Upper lobe of left lung (tissue), 6 donors: ENCODE measurements around the gene LRIT3. TPM values are rescaled to one million over a fixed set of nuclear protein-coding genes. Genes with fewer than 3 reads are reported as not detected.
A peak's percentile ranks its signal among the peaks of the same experiment; 100 is the strongest.

Experiments used
- ATAC-seq, 2 donors: fragments of 200-7000 bp; cut with Tn5 transposase; one replicate each; pipeline ENCODE4 v1.9.1; 2022; ENCODE audit warnings: mild to moderate bottlenecking in 2 of 2, moderate library complexity in 2 of 2; ENCODE audit not compliant: low FRiP score in 2 of 2
- DNase-seq, 2 donors: peaks; one replicate each; pipeline ENCODE4 v3.0.0-alpha.2; 2019 to 2020
- H3K27ac ChIP-seq, 4 donors: fragments of 200-600 bp; sonication (generic); one replicate each; pipeline ENCODE4 v1.5.1; 2016 to 2019
- H3K27me3 ChIP-seq, 4 donors: fragments of 200-600 bp; sonication (generic); one replicate each; pipeline ENCODE4 v1.5.1; 2017 to 2019
- H3K36me3 ChIP-seq, 4 donors: fragments of 200-600 bp; sonication (generic); one replicate each; pipeline ENCODE4 v1.5.1; 2016 to 2019
- H3K4me1 ChIP-seq, 4 donors: fragments of 200-600 bp; sonication (generic); one replicate each; pipeline ENCODE4 v1.5.1; 2018 to 2019
- H3K4me3 ChIP-seq, 4 donors: fragments of 200-600 bp; sonication (generic); one replicate each; pipeline ENCODE4 v1.5.1; 2017 to 2019; ENCODE audit warnings: mild to moderate bottlenecking in 2 of 4, moderate library complexity in 1 of 4
- H3K9me3 ChIP-seq, 4 donors: fragments of 200-600 bp; sonication (generic); one replicate each; pipeline ENCODE4 v1.5.1; 2018 to 2019
- EP300 ChIP-seq, 4 donors: sonication (generic); formaldehyde crosslinking; IDR thresholded peaks; one replicate each; pipeline ENCODE4 v1.5.1; 2017; ENCODE audit warnings: antibody characterized with exemption in 4 of 4, control low read depth in 2 of 4
- POLR2A ChIP-seq, 4 donors: fragments of 450-650 bp; IDR thresholded peaks; one replicate each; pipeline ENCODE4 v1.5.1; 2016 to 2017; ENCODE audit warnings: antibody characterized with exemption in 4 of 4, mild to moderate bottlenecking in 2 of 4
- POLR2AphosphoS5 ChIP-seq, 2 donors: sonication (generic); formaldehyde crosslinking; IDR thresholded peaks; one replicate each; pipeline ENCODE4 v1.5.1; 2017; ENCODE audit warnings: antibody characterized with exemption in 2 of 2
- WGBS, 2 donors: methylation state at CpG; one replicate each; pipeline ENCODE4 v1.1.5; 2017 to 2018; 5-methylcytosine and 5-hydroxymethylcytosine counted together
- total RNA-seq, 6 donors: library from RNA; depleted of rRNA in 4 of 6; stranded (reverse); fragments of >200 nt in 4 of 6; gene quantifications; one replicate each; pipeline versions ENCODE4 v1.1.0 to v1.2.1, GENCODE V29; 2016 to 2021
- TF ChIP-seq, protein P1 (sequence below), 6 experiments: fragments of 450-650 bp in 4 of 6; fragments of 200-600 bp in 2 of 6; sonication (generic) in 2 of 6; IDR thresholded peaks; one replicate each; pipeline ENCODE4 v1.5.1; 2016 to 2019; ENCODE audit warnings: antibody characterized with exemption in 6 of 6
- donor health status: DM: no; HTN: no; CAD: no; lungs with moderate emphysema.
- donor health status: DM: no; HTN: yes; CAD: no; lungs with severe emphysema.

Gene LRIT3
- total RNA-seq, 6 donors from 2014 or later = 0.20 to 1.0 (median 0.46) TPM; not detected in 1

DNA sequence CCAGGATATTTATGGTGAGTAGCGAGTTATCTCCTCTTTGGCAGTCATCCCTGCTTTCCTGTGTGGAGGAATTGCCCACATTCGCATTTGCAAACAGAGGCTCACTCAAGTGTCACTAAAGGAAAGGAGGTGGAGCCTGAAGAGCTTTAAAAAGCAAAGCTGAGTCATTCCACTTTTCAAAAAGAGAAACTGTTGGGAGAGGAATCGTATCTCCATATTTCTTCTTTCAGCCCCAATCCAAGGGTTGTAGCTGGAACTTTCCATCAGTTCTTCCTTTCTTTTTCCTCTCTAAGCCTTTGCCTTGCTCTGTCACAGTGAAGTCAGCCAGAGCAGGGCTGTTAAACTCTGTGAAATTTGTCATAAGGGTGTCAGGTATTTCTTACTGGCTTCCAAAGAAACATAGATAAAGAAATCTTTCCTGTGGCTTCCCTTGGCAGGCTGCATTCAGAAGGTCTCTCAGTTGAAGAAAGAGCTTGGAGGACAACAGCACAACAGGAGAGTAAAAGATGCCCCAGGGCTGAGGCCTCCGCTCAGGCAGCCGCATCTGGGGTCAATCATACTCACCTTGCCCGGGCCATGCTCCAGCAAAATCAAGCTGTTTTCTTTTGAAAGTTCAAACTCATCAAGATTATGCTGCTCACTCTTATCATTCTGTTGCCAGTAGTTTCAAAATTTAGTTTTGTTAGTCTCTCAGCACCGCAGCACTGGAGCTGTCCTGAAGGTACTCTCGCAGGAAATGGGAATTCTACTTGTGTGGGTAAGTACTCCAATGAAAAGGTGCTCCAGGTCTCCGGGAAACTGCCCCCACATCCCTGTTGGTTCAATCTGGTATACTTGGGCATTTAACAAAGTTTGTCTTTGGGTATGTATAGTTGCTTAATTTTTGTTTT lies 65.0 kb downstream of the LRIT3 start, which contains the start of gene EGF:
Gene EGF, plus strand, starts transcription at position 178 of the 890 bp plus-strand sequence. Its CDS starts 453 bp downstream, at position 631.
- H3K27me3 ChIP-seq = no peaks in the 10 kb centered on the region
- DNase-seq (peak in 1 of 2 donors; percentile 28), ATAC-seq (peak in 1 of 2 donors; percentile 24)
- no peaks in the 10 kb centered on the region for H3K9me3 ChIP-seq
- peaks cover 0 to 14% (median 2%) of the 10 kb centered on the region in 4 donors for H3K4me1 ChIP-seq
- peak within 1 kb of the TSS in 1 of 4 donors; percentile 35 for H3K27ac ChIP-seq
- H3K36me3 ChIP-seq = no peaks in the 10 kb centered on the region
- no peak for TF ChIP-seq POLR2AphosphoS5 (IDR thresholded peaks at IDR 0.05)
- peak in 2 of 4 donors; percentile 12 to 37 for TF ChIP-seq POLR2A (IDR thresholded peaks at IDR 0.05)
- 47 to 55% methylated on average over 9 of the region's 9 CpGs for WGBS, 2 donors
- peak within 1 kb of the TSS in 3 of 4 donors; percentile 8 to 14 (median 11) for H3K4me3 ChIP-seq

DNA sequence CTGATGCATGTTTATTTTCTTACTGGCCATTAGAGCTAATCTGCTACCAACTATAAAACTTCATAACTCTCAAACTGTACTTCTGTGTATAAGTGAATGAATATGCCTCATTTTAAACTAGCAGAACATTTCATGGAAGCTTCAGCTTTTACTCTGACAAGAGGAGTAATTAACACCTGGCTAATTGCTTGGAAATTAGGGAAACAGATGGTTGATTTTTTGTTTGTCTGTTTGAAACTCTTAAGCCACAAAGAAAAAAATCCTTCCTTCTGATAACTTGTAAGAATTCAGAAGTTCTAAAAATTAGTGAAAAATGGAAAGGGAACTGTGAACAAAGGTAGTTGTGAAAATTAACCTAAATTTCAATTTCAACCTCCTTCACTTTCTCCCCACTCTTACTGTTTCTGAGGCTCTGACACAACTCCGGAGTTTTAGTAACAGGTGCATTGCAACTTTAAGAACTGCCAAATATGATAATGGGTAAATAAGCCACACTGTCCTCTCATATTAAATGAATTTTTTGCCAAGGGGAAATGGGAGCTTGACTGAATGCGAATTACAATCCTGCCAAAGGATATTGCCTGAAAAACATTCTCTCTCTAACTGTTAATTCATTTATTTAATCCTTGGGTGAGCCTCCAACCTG lies 65.8 kb downstream of the LRIT3 start:
- WGBS, 2 donors = 60 to 67% methylated on average over 2 of the region's 2 CpGs
- Histone ChIP-seq H3K4me3 (peak overlapping the region in 2 of 4 donors; percentile 12 to 30), H3K9me3 (no peaks in the 10 kb centered on the region), H3K27me3 (no peaks in the 10 kb centered on the region), H3K36me3 (no peaks in the 10 kb centered on the region), H3K4me1 (peaks cover 0 to 14% (median 2%) of the 10 kb centered on the region in 4 donors), H3K27ac (no peak overlapping the region)
- no peak for DNase-seq
- ATAC-seq = no peak
- TF ChIP-seq POLR2AphosphoS5 (IDR thresholded peaks at IDR 0.05) (no peak), EP300 (IDR thresholded peaks at IDR 0.05) (no peak), POLR2A (IDR thresholded peaks at IDR 0.05) (no peak)
- TF ChIP-seq, protein P1, sequence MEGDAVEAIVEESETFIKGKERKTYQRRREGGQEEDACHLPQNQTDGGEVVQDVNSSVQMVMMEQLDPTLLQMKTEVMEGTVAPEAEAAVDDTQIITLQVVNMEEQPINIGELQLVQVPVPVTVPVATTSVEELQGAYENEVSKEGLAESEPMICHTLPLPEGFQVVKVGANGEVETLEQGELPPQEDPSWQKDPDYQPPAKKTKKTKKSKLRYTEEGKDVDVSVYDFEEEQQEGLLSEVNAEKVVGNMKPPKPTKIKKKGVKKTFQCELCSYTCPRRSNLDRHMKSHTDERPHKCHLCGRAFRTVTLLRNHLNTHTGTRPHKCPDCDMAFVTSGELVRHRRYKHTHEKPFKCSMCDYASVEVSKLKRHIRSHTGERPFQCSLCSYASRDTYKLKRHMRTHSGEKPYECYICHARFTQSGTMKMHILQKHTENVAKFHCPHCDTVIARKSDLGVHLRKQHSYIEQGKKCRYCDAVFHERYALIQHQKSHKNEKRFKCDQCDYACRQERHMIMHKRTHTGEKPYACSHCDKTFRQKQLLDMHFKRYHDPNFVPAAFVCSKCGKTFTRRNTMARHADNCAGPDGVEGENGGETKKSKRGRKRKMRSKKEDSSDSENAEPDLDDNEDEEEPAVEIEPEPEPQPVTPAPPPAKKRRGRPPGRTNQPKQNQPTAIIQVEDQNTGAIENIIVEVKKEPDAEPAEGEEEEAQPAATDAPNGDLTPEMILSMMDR (IDR thresholded peaks at IDR 0.05) = no peak

DNA sequence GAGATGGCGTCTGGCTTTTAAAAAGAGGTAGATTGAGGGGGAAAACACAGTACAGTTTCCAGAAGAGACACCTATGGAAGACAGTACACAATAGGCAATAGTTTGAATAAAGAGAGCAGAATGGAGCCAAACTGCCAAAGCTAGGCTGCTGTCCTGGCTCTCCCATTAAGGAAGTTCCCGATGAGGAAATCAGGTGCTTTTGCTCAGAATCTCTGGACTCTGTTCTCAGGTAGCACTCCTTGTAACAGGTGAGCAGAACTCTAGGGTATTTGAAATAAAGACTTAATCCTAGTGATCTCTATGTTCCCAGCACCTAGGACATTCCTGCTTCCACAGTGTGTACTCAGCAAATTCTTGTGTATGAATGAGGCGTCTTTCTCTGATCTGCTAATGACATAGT lies 66.4 kb downstream of the LRIT3 start:
- Histone ChIP-seq H3K4me3 (peak overlapping the region in 2 of 4 donors; percentile 12 to 30), H3K36me3 (no peaks in the 10 kb centered on the region), H3K9me3 (no peaks in the 10 kb centered on the region), H3K27ac (no peak overlapping the region), H3K4me1 (peaks cover 0 to 14% (median 2%) of the 10 kb centered on the region in 4 donors), H3K27me3 (no peaks in the 10 kb centered on the region)
- WGBS, 2 donors = 71 to 80% methylated on average over 3 of the region's 3 CpGs
- no peak for DNase-seq
- ATAC-seq = no peak
- TF ChIP-seq POLR2AphosphoS5 (IDR thresholded peaks at IDR 0.05) (no peak), EP300 (IDR thresholded peaks at IDR 0.05) (no peak), POLR2A (IDR thresholded peaks at IDR 0.05) (no peak)
- TF ChIP-seq, protein P1 (IDR thresholded peaks at IDR 0.05) = no peak

DNA sequence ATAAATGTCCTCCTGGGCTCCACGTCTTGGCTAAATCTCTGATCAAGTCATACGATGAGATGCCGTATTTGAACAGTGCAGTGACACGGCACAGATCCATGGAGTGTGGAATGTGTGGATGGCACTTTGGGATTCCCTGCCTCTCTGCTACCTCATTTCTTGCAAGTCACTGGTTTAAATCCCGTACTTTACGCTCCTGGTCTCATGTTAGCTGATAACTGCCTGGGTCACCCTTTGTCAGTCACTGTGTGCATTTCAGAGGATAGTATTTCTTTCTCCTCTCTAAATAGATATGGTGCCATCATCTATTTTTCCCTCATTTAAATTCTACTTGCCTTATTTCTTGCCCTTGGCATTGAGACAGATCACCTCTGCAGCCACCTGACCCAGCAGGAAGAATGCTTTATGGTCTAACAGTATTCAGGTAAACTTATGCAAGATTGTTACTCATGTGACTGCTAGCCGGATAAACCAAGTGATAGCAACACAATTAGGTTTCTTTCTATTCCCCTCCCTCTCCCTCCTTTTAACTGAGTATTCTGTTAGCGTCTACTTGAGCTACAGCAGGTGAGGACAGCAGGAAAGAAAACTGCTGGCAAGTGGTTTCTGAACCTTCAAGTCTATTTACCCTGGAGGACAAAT lies 67.6 kb downstream of the LRIT3 start:
- ATAC-seq (no peak), DNase-seq (no peak)
- Histone ChIP-seq H3K4me1 (peaks cover 0 to 14% (median 2%) of the 10 kb centered on the region in 4 donors), H3K27ac (no peak overlapping the region), H3K9me3 (no peaks in the 10 kb centered on the region), H3K27me3 (no peaks in the 10 kb centered on the region), H3K4me3 (no peak overlapping the region), H3K36me3 (no peaks in the 10 kb centered on the region)
- WGBS, 2 donors = 80 to 86% methylated on average over 8 of the region's 8 CpGs
- TF ChIP-seq POLR2A (IDR thresholded peaks at IDR 0.05) (no peak), POLR2AphosphoS5 (IDR thresholded peaks at IDR 0.05) (no peak), EP300 (IDR thresholded peaks at IDR 0.05) (no peak)
- TF ChIP-seq, protein P1 (IDR thresholded peaks at IDR 0.05) = no peak

DNA sequence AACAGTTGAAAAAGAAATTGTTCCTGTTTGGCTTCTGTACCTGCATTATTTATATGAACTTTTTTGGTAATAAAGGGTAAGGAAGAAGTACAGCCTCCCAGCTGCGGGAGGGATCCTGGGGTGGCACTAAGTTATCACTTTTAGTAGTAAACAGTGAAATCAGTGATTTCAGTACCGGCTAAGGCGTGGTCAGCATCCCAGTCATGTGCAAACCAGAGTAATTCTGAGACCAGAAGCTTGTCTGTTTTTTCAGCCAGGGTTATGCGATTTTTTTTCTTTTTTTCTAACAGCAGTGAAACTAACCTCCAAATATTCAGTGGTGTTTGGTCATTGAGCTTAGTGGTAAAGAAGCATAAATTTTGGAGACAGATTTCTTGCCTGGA lies 68.1 kb downstream of the LRIT3 start:
- WGBS, 2 donors = 60 to 65% methylated on average over 4 of the region's 4 CpGs
- no peaks in the 10 kb centered on the region for H3K36me3 ChIP-seq
- H3K4me1 ChIP-seq = peaks cover 0 to 14% (median 2%) of the 10 kb centered on the region in 4 donors
- no peak for DNase-seq
- H3K9me3 ChIP-seq = no peaks in the 10 kb centered on the region
- no peak for ATAC-seq
- no peak overlapping the region for H3K27ac ChIP-seq
- H3K4me3 ChIP-seq = no peak overlapping the region
- TF ChIP-seq POLR2AphosphoS5 (IDR thresholded peaks at IDR 0.05) (no peak), EP300 (IDR thresholded peaks at IDR 0.05) (no peak)
- TF ChIP-seq, protein P1 (IDR thresholded peaks at IDR 0.05) = no peak
- no peaks in the 10 kb centered on the region for H3K27me3 ChIP-seq
